WERI-Rb-1 (cell line): ENCODE data around the gene SEMA3F.

Experiments
- DNase-seq: peaks from one replicate; pipeline ENCODE4 v3.0.0-alpha.2; 2020
- H3K27ac ChIP-seq: fragments of 250-450 bp; sonication (Bioruptor Pico); 2 replicates; pipeline ENCODE4 v1.5.1; 2020; ENCODE audit warnings: mild to moderate bottlenecking, moderate library complexity
- H3K27me3 ChIP-seq: fragments of 250-450 bp; sonication (Bioruptor Pico); 2 replicates; pipeline ENCODE4 v1.5.1; 2021; ENCODE audit warnings: mild to moderate bottlenecking, low read depth, moderate library complexity; ENCODE audit not compliant: insufficient read depth, severe bottlenecking
- H3K36me3 ChIP-seq: fragments of 250-450 bp; sonication (Bioruptor Pico); 2 replicates; pipeline ENCODE4 v1.5.1; 2020; ENCODE audit warnings: mild to moderate bottlenecking, moderate library complexity
- H3K4me3 ChIP-seq: 2 replicates; pipeline ENCODE4 v1.5.1; 2011; ENCODE audit warnings: low read depth, mild to moderate bottlenecking, control low read depth, low read length
- H3K9me3 ChIP-seq: fragments of 250-450 bp; sonication (Bioruptor Pico); 2 replicates; pipeline ENCODE4 v1.5.1; 2021; ENCODE audit warnings: mild to moderate bottlenecking, moderate library complexity; ENCODE audit not compliant: severe bottlenecking
- CTCF ChIP-seq: IDR thresholded peaks from 2 replicates; pipeline ENCODE4 v1.5.1; 2011; ENCODE audit warnings: low read depth, mild to moderate bottlenecking, control low read depth, inconsistent platforms, low read length

The SEMA3F gene

GRCh38 chr3:50124052-50124799 is 30.9 kb upstream of the SEMA3F start:
- Histone ChIP-seq H3K27me3 (no peaks in the 10 kb centered on the region), H3K36me3 (peaks cover 21% of the 10 kb centered on the region), H3K27ac (peak overlapping the region; percentile 86), H3K9me3 (no peaks in the 10 kb centered on the region), H3K4me3 (no peak overlapping the region)
- DNase-seq = peak; percentile 78
- TF ChIP-seq CTCF = no peak

- H3K9me3 ChIP-seq = no peaks in the 10 kb centered on the region
- peaks cover 17% of the 10 kb centered on the region for H3K36me3 ChIP-seq
- no peak for TF ChIP-seq CTCF
- DNase-seq = no peak
- H3K27me3 ChIP-seq = no peaks in the 10 kb centered on the region
- H3K4me3 ChIP-seq = no peak overlapping the region
- peak overlapping the region; percentile 86 for H3K27ac ChIP-seq
Observed at GRCh38 chr3:50124800-50125178, 30.3 kb upstream of the SEMA3F start.

GRCh38 chr3:50125541-50126286 is 29.4 kb upstream of the SEMA3F start:
- H3K36me3 ChIP-seq = peaks cover 8% of the 10 kb centered on the region
- H3K27ac ChIP-seq = peak overlapping the region; percentile 93
- H3K27me3 ChIP-seq = no peaks in the 10 kb centered on the region
- DNase-seq = peak; percentile 77
- no peak overlapping the region for H3K4me3 ChIP-seq
- no peak for TF ChIP-seq CTCF
- no peaks in the 10 kb centered on the region for H3K9me3 ChIP-seq

- no peak for TF ChIP-seq CTCF
- Histone ChIP-seq H3K9me3 (no peaks in the 10 kb centered on the region), H3K36me3 (peaks cover 4% of the 10 kb centered on the region; the same call in 1 of the 2 replicates), H3K4me3 (no peak overlapping the region), H3K27ac (peak overlapping the region; percentile 93), H3K27me3 (no peaks in the 10 kb centered on the region)
- peak; percentile 92 for DNase-seq
Observed at GRCh38 chr3:50126287-50127211, 28.6 kb upstream of the SEMA3F start.

GRCh38 chr3:50127251-50127691 is 27.9 kb upstream of the SEMA3F start:
- Histone ChIP-seq H3K9me3 (no peaks in the 10 kb centered on the region), H3K4me3 (no peak overlapping the region), H3K27ac (peak overlapping the region; percentile 93), H3K27me3 (no peaks in the 10 kb centered on the region), H3K36me3 (no peaks in the 10 kb centered on the region)
- no peak for TF ChIP-seq CTCF
- no peak for DNase-seq
